ENCODE measurements around the gene GPR55. TPM values are rescaled to one million over a fixed set of nuclear protein-coding genes. Genes with fewer than 3 reads are reported as not detected.

GPR55 gene
- total and polyA plus RNA-seq, 10 of the 15 experiments (the other 5 are each of a cell fraction or from before 2014, with no cell fraction given), result 2.1 to 30.1 (median 16.2) TPM

DNA sequence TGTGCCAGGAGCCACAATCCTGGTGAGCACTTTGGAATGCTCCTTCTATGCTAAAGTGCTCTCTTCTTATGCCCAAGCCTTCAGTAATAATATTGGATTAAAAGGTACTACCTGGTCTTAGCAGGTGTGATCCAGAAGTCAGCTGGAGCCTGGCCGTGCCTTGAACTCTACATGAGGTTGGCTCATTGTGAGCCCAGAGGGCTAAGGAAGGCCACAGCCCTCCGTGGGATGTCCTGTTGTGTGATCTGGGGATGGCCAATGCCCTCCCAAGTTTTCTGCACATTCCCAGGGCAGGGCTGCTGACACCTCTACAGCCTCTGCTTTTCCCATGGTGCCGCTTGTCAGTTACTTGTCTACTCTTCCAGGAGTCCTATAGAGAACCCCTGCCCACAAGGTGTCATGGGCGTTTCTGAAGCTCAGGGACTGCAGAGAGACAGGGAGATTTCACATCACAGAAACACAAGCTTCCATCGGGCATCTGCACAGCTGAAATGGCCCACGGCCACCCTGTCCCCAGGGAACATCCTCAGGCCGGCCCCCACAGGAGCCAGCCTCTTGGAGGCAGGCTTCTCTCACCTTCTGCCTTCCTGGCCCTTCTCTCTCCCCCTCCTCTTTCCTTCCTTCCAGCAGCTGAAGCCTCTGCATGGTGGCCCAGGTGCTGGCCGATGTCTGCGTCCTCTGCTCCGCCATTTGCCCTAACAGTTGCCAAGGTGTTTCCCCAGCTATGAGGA, 27.3 kb upstream of the GPR55 start:
- DNase-seq (ENCODE audit: low read depth, low spot score) (no peak), FAIRE-seq (no peak), ATAC-seq (no peak)
- intact Hi-C loops (cut with micrococcal nuclease; ENCODE audit: unreplicated experiment), result loop anchor here (10.0 kb wide), 1 partner anchor 368 kb away; no protein-coding TSS in a partner anchor
- RAD21 ChIA-PET (ENCODE audit: unreplicated experiment), result interaction anchor here (1.2 to 22.2 kb wide), 5 partner anchors 23 to 50 kb away, joined by 3 to 400 read pairs (median 24); no protein-coding TSS in a partner anchor
- H3K9ac ChIP-seq (ENCODE audit: control insufficient read depth, insufficient read depth, low read length), result no peak overlapping the region
- peaks cover 0 to 7% of the 10 kb centered on the region in 2 experiments; a peak in 3 of 4 replicates for H3K36me3 ChIP-seq (ENCODE audit: control insufficient read depth in 2 of 2, insufficient read depth in 2 of 2, low read length in 1 of 2)
- no peaks in the 10 kb centered on the region for H3K27me3 ChIP-seq (replicated peaks in 1 of 2; ENCODE audit: control insufficient read depth in 2 of 2, insufficient read depth in 2 of 2, low read length in 1 of 2)
- H4K20me1 ChIP-seq (ENCODE audit: control insufficient read depth, insufficient read depth), result no peaks in the 10 kb centered on the region
- H3K4me2 ChIP-seq (ENCODE audit: control insufficient read depth, insufficient read depth), result no peak overlapping the region; the same call in 1 of the 2 replicates
- SMC1A ChIA-PET (ENCODE audit: uncharacterized antibody, unreplicated experiment), result interaction anchor here (0.5 to 21.6 kb wide), 5 partner anchors 8 to 177 kb away, joined by 3 to 411 read pairs (median 248); partner anchors contain the start of gene GPR55
- CTCF ChIA-PET, result interaction anchor here (0.9 to 28.4 kb wide), 5 partner anchors 23 to 128 kb away, joined by 3 to 372 read pairs (median 14); partner anchors contain the start of gene GPR55
- POLR2A ChIA-PET, result interaction anchor here (0.6 to 17.2 kb wide), 5 partner anchors 11 to 318 kb away, joined by 3 to 192 read pairs (median 91); partner anchors contain the start of gene GPR55
- peaks cover 68% of the 10 kb centered on the region for H3K79me2 ChIP-seq (ENCODE audit: control insufficient read depth, insufficient read depth, low read length)
- 84% methylated on average over 10 of the region's 10 CpGs for WGBS (ENCODE audit: insufficient coverage, insufficient replicate concordance, low lambda C conversion rate, missing lambda C conversion rate)
- H3K9me3 ChIP-seq (replicated peaks; ENCODE audit: control insufficient read depth, insufficient read depth, low read length), result no peaks in the 10 kb centered on the region; the same call in 2 of the 3 replicates
- H3K4me3 ChIP-seq, result no peak overlapping the region
- peak overlapping the region; percentile 99 for H3K27ac ChIP-seq (ENCODE audit: control insufficient read depth, insufficient read depth)
- BruUV-seq (replicated peaks), result no TSS peak
- H2AFZ ChIP-seq (ENCODE audit: control insufficient read depth, low read depth, low read length), result no peak overlapping the region
- in situ Hi-C loops (cut with MboI), result loop anchor here (10.0 kb wide), 1 partner anchor 288 kb away; no protein-coding TSS in a partner anchor
- peaks cover 85% of the 10 kb centered on the region for H3K4me1 ChIP-seq (ENCODE audit: control insufficient read depth, insufficient read depth, low read length)
- TF ChIP-seq SMC3 (IDR thresholded peaks at IDR 0.05; ENCODE audit: borderline replicate concordance, low read length), result no peak
- TF ChIP-seq, protein P1, sequence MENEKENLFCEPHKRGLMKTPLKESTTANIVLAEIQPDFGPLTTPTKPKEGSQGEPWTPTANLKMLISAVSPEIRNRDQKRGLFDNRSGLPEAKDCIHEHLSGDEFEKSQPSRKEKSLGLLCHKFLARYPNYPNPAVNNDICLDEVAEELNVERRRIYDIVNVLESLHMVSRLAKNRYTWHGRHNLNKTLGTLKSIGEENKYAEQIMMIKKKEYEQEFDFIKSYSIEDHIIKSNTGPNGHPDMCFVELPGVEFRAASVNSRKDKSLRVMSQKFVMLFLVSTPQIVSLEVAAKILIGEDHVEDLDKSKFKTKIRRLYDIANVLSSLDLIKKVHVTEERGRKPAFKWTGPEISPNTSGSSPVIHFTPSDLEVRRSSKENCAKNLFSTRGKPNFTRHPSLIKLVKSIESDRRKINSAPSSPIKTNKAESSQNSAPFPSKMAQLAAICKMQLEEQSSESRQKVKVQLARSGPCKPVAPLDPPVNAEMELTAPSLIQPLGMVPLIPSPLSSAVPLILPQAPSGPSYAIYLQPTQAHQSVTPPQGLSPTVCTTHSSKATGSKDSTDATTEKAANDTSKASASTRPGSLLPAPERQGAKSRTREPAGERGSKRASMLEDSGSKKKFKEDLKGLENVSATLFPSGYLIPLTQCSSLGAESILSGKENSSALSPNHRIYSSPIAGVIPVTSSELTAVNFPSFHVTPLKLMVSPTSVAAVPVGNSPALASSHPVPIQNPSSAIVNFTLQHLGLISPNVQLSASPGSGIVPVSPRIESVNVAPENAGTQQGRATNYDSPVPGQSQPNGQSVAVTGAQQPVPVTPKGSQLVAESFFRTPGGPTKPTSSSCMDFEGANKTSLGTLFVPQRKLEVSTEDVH (IDR thresholded peaks at IDR 0.05; ENCODE audit: low read depth, partially characterized antibody), result no peak
- no peak for TF ChIP-seq NR2C2 (IDR thresholded peaks at IDR 0.05; ENCODE audit: borderline replicate concordance, control insufficient read depth, insufficient read length, low read depth)
- TF ChIP-seq, protein P2, sequence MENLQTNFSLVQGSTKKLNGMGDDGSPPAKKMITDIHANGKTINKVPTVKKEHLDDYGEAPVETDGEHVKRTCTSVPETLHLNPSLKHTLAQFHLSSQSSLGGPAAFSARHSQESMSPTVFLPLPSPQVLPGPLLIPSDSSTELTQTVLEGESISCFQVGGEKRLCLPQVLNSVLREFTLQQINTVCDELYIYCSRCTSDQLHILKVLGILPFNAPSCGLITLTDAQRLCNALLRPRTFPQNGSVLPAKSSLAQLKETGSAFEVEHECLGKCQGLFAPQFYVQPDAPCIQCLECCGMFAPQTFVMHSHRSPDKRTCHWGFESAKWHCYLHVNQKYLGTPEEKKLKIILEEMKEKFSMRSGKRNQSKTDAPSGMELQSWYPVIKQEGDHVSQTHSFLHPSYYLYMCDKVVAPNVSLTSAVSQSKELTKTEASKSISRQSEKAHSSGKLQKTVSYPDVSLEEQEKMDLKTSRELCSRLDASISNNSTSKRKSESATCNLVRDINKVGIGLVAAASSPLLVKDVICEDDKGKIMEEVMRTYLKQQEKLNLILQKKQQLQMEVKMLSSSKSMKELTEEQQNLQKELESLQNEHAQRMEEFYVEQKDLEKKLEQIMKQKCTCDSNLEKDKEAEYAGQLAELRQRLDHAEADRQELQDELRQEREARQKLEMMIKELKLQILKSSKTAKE (IDR thresholded peaks at IDR 0.05; ENCODE audit: low read depth, poor library complexity, severe bottlenecking), result no peak
- TF ChIP-seq NBN (IDR thresholded peaks at IDR 0.05), result no peak
- no peak for TF ChIP-seq RBBP5 (conservative IDR thresholded peaks at IDR 0.05)
- no peak for TF ChIP-seq ETV6 (conservative IDR thresholded peaks at IDR 0.05 in 1 of 2, IDR thresholded peaks at IDR 0.05 in 1 of 2; ENCODE audit: borderline replicate concordance in 1 of 2, low read depth in 1 of 2)
- TF ChIP-seq ZNF217 (IDR thresholded peaks at IDR 0.05), result no peak
- no peak for TF ChIP-seq CBX3 (IDR thresholded peaks at IDR 0.05; ENCODE audit: borderline replicate concordance, low read depth)
- TF ChIP-seq POLR2A (IDR thresholded peaks at IDR 0.05; ENCODE audit: low read depth, low read length), result 0 out of 2 replicates have a peak, but pooled peaks have one; percentile 4
- peak; percentile 3; the same call in 1 of the 2 replicates for TF ChIP-seq POLR2AphosphoS5 (IDR thresholded peaks at IDR 0.05; ENCODE audit: low read length)
- TF ChIP-seq ZNF384 (IDR thresholded peaks at IDR 0.05; ENCODE audit: borderline replicate concordance, low read depth, low read length), result no peak
- no peak for TF ChIP-seq KDM1A (IDR thresholded peaks at IDR 0.05; ENCODE audit: borderline replicate concordance)
- TF ChIP-seq, protein P3, sequence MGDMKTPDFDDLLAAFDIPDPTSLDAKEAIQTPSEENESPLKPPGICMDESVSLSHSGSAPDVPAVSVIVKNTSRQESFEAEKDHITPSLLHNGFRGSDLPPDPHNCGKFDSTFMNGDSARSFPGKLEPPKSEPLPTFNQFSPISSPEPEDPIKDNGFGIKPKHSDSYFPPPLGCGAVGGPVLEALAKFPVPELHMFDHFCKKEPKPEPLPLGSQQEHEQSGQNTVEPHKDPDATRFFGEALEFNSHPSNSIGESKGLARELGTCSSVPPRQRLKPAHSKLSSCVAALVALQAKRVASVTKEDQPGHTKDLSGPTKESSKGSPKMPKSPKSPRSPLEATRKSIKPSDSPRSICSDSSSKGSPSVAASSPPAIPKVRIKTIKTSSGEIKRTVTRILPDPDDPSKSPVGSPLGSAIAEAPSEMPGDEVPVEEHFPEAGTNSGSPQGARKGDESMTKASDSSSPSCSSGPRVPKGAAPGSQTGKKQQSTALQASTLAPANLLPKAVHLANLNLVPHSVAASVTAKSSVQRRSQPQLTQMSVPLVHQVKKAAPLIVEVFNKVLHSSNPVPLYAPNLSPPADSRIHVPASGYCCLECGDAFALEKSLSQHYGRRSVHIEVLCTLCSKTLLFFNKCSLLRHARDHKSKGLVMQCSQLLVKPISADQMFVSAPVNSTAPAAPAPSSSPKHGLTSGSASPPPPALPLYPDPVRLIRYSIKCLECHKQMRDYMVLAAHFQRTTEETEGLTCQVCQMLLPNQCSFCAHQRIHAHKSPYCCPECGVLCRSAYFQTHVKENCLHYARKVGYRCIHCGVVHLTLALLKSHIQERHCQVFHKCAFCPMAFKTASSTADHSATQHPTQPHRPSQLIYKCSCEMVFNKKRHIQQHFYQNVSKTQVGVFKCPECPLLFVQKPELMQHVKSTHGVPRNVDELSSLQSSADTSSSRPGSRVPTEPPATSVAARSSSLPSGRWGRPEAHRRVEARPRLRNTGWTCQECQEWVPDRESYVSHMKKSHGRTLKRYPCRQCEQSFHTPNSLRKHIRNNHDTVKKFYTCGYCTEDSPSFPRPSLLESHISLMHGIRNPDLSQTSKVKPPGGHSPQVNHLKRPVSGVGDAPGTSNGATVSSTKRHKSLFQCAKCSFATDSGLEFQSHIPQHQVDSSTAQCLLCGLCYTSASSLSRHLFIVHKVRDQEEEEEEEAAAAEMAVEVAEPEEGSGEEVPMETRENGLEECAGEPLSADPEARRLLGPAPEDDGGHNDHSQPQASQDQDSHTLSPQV (IDR thresholded peaks at IDR 0.05), result no peak
